Activated gamma-delta T cell treated with anti-CD3 and anti-CD28 coated beads, Interleukin-2, amount 50 U/mL, for 16 hours (primary cell): ENCODE data around the gene NDUFS2.

Experiments
- DNase-seq: peaks from one replicate; pipeline ENCODE4 v3.0.0-alpha.2; 2020; ENCODE audit warnings: low read depth

Gene NDUFS2

GRCh38 chr1:161196111-161196510 lies 6.1 kb upstream of the NDUFS2 start:
- no peak for DNase-seq

- DNase-seq: no peak
Observed at GRCh38 chr1:161196521-161197451, 5.4 kb upstream of the NDUFS2 start.

GRCh38 chr1:161197560-161198193 lies 4.5 kb upstream of the NDUFS2 start:
- DNase-seq: no peak

- DNase-seq: no peak
Observed at GRCh38 chr1:161198194-161198896, 3.8 kb upstream of the NDUFS2 start.

- no peak for DNase-seq
Observed at GRCh38 chr1:161198897-161199431, 3.2 kb upstream of the NDUFS2 start, which contains the start of gene ADAMTS4. Gene ADAMTS4 (minus strand): TSS chr1:161199054. CDS start chr1:161198627, 427 bp downstream.

- no peak for DNase-seq
Observed at GRCh38 chr1:161199506-161200139, 2.5 kb upstream of the NDUFS2 start.

GRCh38 chr1:161200421-161200991 lies 1.7 kb upstream of the NDUFS2 start:
- no peak for DNase-seq

- DNase-seq: no peak
Observed at GRCh38 chr1:161200992-161201835, 953 bp upstream of the NDUFS2 start.

- DNase-seq: no peak
Observed at GRCh38 chr1:161206411-161207140, 4.4 kb downstream of the NDUFS2 start.

GRCh38 chr1:161207173-161207572 lies 5.0 kb downstream of the NDUFS2 start:
- DNase-seq: no peak

- peak; percentile 58 for DNase-seq
Observed at GRCh38 chr1:161209790-161210409, 7.7 kb downstream of the NDUFS2 start.

- no peak for DNase-seq
Observed at GRCh38 chr1:161214369-161214768, 12.2 kb downstream of the NDUFS2 start.

- no peak for DNase-seq
Observed at GRCh38 chr1:161215076-161215475, 12.9 kb downstream of the NDUFS2 start, which contains the start of gene FCER1G. Gene FCER1G (plus strand): TSS chr1:161215295. CDS start chr1:161215322, 27 bp downstream.

- DNase-seq: no peak
Observed at GRCh38 chr1:161216945-161217712, 15.0 kb downstream of the NDUFS2 start.

GRCh38 chr1:161217831-161218230 lies 15.7 kb downstream of the NDUFS2 start:
- DNase-seq: no peak

- DNase-seq: no peak
Observed at GRCh38 chr1:161218301-161219077, 16.3 kb downstream of the NDUFS2 start.

- no peak for DNase-seq
Observed at GRCh38 chr1:161219078-161219892, 17.1 kb downstream of the NDUFS2 start.
